Natural killer cell (primary cell): ENCODE data around the gene RARB. TPM values are rescaled to one million over a fixed set of nuclear protein-coding genes. Genes with fewer than 3 reads are reported as not detected.
A peak's percentile ranks its signal among the peaks of the same experiment; 100 is the strongest.

Source experiments
- ATAC-seq, 3 donors: fragments of 150-1000 bp in 2 of 3; fragments of 200-7000 bp in 1 of 3; cut with Tn5 transposase; 1 replicate in 1 of 3; 2 replicates in 2 of 3; pipeline ENCODE4 v1.10.0; 2021; ENCODE audit warnings: mild to moderate bottlenecking in 2 of 3, moderate library complexity in 2 of 3
- DNase-seq, 2 donors: peaks; one replicate each; pipeline versions ENCODE4 v3.0.0 to v3.0.0-alpha.2; 2013 to 2021; ENCODE audit warnings: mixed read lengths in 1 of 2
- H3K27ac ChIP-seq: one replicate; pipeline ENCODE4 v1.5.1; 2013; ENCODE audit warnings: mild to moderate bottlenecking, low read length
- H3K27me3 ChIP-seq: one replicate; pipeline ENCODE4 v1.6.1; 2013; ENCODE audit warnings: low read length; ENCODE audit not compliant: control insufficient read depth, insufficient read depth
- H3K36me3 ChIP-seq: one replicate; pipeline ENCODE4 v1.6.1; 2013; ENCODE audit warnings: low read length; ENCODE audit not compliant: control insufficient read depth, insufficient read depth
- H3K4me1 ChIP-seq: one replicate; pipeline ENCODE4 v1.6.1; 2013; ENCODE audit warnings: low read length; ENCODE audit not compliant: control insufficient read depth, insufficient read depth
- H3K4me3 ChIP-seq: one replicate; pipeline ENCODE4 v1.5.1; 2013; ENCODE audit warnings: low read length
- H3K9me3 ChIP-seq: one replicate; pipeline ENCODE4 v1.6.1; 2013; ENCODE audit warnings: low read length; ENCODE audit not compliant: control insufficient read depth, insufficient read depth
- H3K27ac Mint-ChIP-seq, 2 donors: one replicate each; pipeline ENCODE4 v1.8.0; 2022; ENCODE audit warnings: mild to moderate bottlenecking in 2 of 2, mixed read lengths in 2 of 2, moderate library complexity in 1 of 2
- H3K27me3 Mint-ChIP-seq, 2 donors: one replicate each; pipeline ENCODE4 v1.8.0; 2022; ENCODE audit warnings: low read depth in 2 of 2, mixed read lengths in 2 of 2
- H3K36me3 Mint-ChIP-seq: one replicate; pipeline ENCODE4 v1.8.0; 2022; ENCODE audit warnings: mixed read lengths
- H3K4me1 Mint-ChIP-seq, 2 donors: one replicate each; pipeline ENCODE4 v1.8.0; 2022; ENCODE audit warnings: mixed read lengths in 2 of 2
- H3K4me3 Mint-ChIP-seq: one replicate; pipeline ENCODE4 v1.8.0; 2022; ENCODE audit warnings: mild to moderate bottlenecking, moderate library complexity, mixed read lengths
- H3K9me3 Mint-ChIP-seq, 2 donors: one replicate each; pipeline ENCODE4 v1.8.0; 2022; ENCODE audit warnings: mixed read lengths in 2 of 2
- WGBS: methylation state at CpG from one replicate; pipeline ENCODE4 v1.1.7; 2013; ENCODE audit warnings: missing lambda C conversion rate; ENCODE audit not compliant: insufficient coverage; 5-methylcytosine and 5-hydroxymethylcytosine counted together
- intact Hi-C: fragments of 100-400 bp; cut with micrococcal nuclease; formaldehyde crosslinking; loops from one replicate; pipeline ENCODE4 v1.14.2; 2022
- total RNA-seq, 4 donors: library from RNA; stranded (reverse); fragments of 120-200 nt in 1 of 4; gene quantifications; one replicate each; pipeline versions ENCODE4 v1.2.3 to v1.2.4, GENCODE V29; 2013 to 2022
- TF ChIP-seq, protein P1 (sequence below): fragments of 200-600 bp; IDR thresholded peaks from one replicate; pipeline ENCODE4 v1.8.0; 2022; ENCODE audit warnings: antibody characterized with exemption

RARB gene
- total RNA-seq: not detected
- total RNA-seq (2013): 0.11 TPM

DNA sequence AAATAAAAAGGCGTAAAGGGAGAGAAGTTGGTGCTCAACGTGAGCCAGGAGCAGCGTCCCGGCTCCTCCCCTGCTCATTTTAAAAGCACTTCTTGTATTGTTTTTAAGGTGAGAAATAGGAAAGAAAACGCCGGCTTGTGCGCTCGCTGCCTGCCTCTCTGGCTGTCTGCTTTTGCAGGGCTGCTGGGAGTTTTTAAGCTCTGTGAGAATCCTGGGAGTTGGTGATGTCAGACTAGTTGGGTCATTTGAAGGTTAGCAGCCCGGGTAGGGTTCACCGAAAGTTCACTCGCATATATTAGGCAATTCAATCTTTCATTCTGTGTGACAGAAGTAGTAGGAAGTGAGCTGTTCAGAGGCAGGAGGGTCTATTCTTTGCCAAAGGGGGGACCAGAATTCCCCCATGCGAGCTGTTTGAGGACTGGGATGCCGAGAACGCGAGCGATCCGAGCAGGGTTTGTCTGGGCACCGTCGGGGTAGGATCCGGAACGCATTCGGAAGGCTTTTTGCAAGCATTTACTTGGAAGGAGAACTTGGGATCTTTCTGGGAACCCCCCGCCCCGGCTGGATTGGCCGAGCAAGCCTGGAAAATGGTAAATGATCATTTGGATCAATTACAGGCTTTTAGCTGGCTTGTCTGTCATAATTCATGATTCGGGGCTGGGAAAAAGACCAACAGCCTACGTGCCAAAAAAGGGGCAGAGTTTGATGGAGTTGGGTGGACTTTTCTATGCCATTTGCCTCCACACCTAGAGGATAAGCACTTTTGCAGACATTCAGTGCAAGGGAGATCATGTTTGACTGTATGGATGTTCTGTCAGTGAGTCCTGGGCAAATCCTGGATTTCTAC lies at the start of gene RARB:
RARB (plus strand) TSS at position 322 of the 847 bp plus-strand sequence; CDS start at position 791, 469 bp downstream.
- Mint-ChIP-seq H3K9me3 (no peaks in the 10 kb centered on the region), H3K27me3 (peaks cover 70 to 81% of the 10 kb centered on the region in 2 donors), H3K27ac (peak within 1 kb of the TSS in 1 of 2 donors; percentile 54), H3K4me1 (peaks cover 15 to 19% of the 10 kb centered on the region in 2 donors), H3K36me3 (no peaks in the 10 kb centered on the region), H3K4me3 (peak within 1 kb of the TSS; percentile 82)
- Histone ChIP-seq H3K27me3 (peaks cover 42% of the 10 kb centered on the region), H3K9me3 (no peaks in the 10 kb centered on the region), H3K27ac (no peak within 1 kb of the TSS), H3K4me3 (no peak within 1 kb of the TSS), H3K36me3 (no peaks in the 10 kb centered on the region), H3K4me1 (peaks cover 10% of the 10 kb centered on the region)
- intact Hi-C loops: no loop called here
- ATAC-seq: peak; percentile 24 to 88 (median 69)
- peak in 1 of 2 donors; percentile 17 for DNase-seq
- TF ChIP-seq, protein P1, sequence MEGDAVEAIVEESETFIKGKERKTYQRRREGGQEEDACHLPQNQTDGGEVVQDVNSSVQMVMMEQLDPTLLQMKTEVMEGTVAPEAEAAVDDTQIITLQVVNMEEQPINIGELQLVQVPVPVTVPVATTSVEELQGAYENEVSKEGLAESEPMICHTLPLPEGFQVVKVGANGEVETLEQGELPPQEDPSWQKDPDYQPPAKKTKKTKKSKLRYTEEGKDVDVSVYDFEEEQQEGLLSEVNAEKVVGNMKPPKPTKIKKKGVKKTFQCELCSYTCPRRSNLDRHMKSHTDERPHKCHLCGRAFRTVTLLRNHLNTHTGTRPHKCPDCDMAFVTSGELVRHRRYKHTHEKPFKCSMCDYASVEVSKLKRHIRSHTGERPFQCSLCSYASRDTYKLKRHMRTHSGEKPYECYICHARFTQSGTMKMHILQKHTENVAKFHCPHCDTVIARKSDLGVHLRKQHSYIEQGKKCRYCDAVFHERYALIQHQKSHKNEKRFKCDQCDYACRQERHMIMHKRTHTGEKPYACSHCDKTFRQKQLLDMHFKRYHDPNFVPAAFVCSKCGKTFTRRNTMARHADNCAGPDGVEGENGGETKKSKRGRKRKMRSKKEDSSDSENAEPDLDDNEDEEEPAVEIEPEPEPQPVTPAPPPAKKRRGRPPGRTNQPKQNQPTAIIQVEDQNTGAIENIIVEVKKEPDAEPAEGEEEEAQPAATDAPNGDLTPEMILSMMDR: no peak
- 3% methylated on average over 27 of the region's 27 CpGs for WGBS

DNA sequence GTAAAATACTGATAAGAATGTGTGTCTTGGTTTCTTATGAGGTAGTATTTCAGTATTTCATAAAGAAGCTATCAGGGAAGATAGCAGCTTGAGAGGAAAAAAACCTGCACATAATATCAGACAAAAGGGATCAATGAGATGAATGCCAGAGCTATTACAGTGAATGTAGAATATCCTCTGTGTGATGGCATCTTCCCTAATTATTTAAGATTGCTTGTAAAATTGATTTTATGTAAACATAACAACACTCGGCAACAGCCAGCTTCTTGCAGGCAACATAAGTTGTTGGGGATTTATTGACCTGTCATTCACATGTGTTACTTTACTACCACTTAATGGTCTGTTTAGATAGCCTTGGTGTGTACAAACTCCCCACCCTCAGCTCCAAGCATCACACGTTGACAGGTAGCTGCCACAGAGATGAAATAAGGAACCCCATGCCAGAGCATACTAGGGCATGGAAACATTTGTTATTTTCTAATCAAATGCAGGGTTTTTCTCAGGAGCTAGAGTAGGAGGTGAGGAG lies 49.2 kb upstream of the RARB start:
- Histone ChIP-seq H3K4me3 (no peak overlapping the region), H3K27ac (no peak overlapping the region), H3K36me3 (no peaks in the 10 kb centered on the region), H3K9me3 (no peaks in the 10 kb centered on the region), H3K27me3 (no peaks in the 10 kb centered on the region), H3K4me1 (no peaks in the 10 kb centered on the region)
- H3K27me3 Mint-ChIP-seq: peaks cover 16 to 31% of the 10 kb centered on the region in 2 donors
- no peaks in the 10 kb centered on the region for H3K9me3 Mint-ChIP-seq
- WGBS: no CpG with 5 or more reads among the region's 2 CpGs
- H3K4me3 Mint-ChIP-seq: no peak overlapping the region
- no peaks in the 10 kb centered on the region for H3K4me1 Mint-ChIP-seq
- DNase-seq (no peak), ATAC-seq (no peak)
- intact Hi-C loops: no loop called here
- TF ChIP-seq, protein P1: no peak
- no peak overlapping the region for H3K27ac Mint-ChIP-seq
- no peaks in the 10 kb centered on the region for H3K36me3 Mint-ChIP-seq

- TF ChIP-seq, protein P1: no peak
- Mint-ChIP-seq H3K9me3 (no peaks in the 10 kb centered on the region), H3K27me3 (peaks cover 17 to 31% of the 10 kb centered on the region in 2 donors), H3K36me3 (no peaks in the 10 kb centered on the region), H3K27ac (no peak overlapping the region), H3K4me3 (no peak overlapping the region), H3K4me1 (no peaks in the 10 kb centered on the region)
- H3K27ac ChIP-seq: no peak overlapping the region
- H3K36me3 ChIP-seq: no peaks in the 10 kb centered on the region
- DNase-seq (no peak), ATAC-seq (no peak)
- H3K9me3 ChIP-seq: no peaks in the 10 kb centered on the region
- H3K27me3 ChIP-seq: no peaks in the 10 kb centered on the region
- no peaks in the 10 kb centered on the region for H3K4me1 ChIP-seq
- H3K4me3 ChIP-seq: no peak overlapping the region
- intact Hi-C loops: no loop called here
- 70% methylated on average over 8 of the region's 9 CpGs for WGBS
Measured at GRCh38 chr3:25380222-25380739, 47.8 kb upstream of the RARB start.
